WERI-Rb-1 (cell line): ENCODE results near the gene SPOCK1.
"Not testable (repeated sequence)": the region's sequence is repeated elsewhere in the genome, so short reads cannot be mapped to it uniquely, and the experiment has no call there.

Source experiments
- DNase-seq: peaks from one replicate; pipeline ENCODE4 v3.0.0-alpha.2; 2020
- H3K27ac ChIP-seq: fragments of 250-450 bp; sonication (Bioruptor Pico); 2 replicates; pipeline ENCODE4 v1.5.1; 2020; ENCODE audit warnings: mild to moderate bottlenecking, moderate library complexity
- H3K27me3 ChIP-seq: fragments of 250-450 bp; sonication (Bioruptor Pico); 2 replicates; pipeline ENCODE4 v1.5.1; 2021; ENCODE audit warnings: mild to moderate bottlenecking, low read depth, moderate library complexity; ENCODE audit not compliant: insufficient read depth, severe bottlenecking
- H3K36me3 ChIP-seq: fragments of 250-450 bp; sonication (Bioruptor Pico); 2 replicates; pipeline ENCODE4 v1.5.1; 2020; ENCODE audit warnings: mild to moderate bottlenecking, moderate library complexity
- H3K4me3 ChIP-seq: 2 replicates; pipeline ENCODE4 v1.5.1; 2011; ENCODE audit warnings: low read depth, mild to moderate bottlenecking, control low read depth, low read length
- H3K9me3 ChIP-seq: fragments of 250-450 bp; sonication (Bioruptor Pico); 2 replicates; pipeline ENCODE4 v1.5.1; 2021; ENCODE audit warnings: mild to moderate bottlenecking, moderate library complexity; ENCODE audit not compliant: severe bottlenecking
- CTCF ChIP-seq: IDR thresholded peaks from 2 replicates; pipeline ENCODE4 v1.5.1; 2011; ENCODE audit warnings: low read depth, mild to moderate bottlenecking, control low read depth, inconsistent platforms, low read length

SPOCK1 gene

GRCh38 chr5:137263371-137264005, 235.6 kb downstream of the SPOCK1 start:
- no peak for TF ChIP-seq CTCF
- Histone ChIP-seq H3K9me3 (no peaks in the 10 kb centered on the region), H3K4me3 (no peak overlapping the region), H3K27ac (no peak overlapping the region), H3K27me3 (no peaks in the 10 kb centered on the region), H3K36me3 (no peaks in the 10 kb centered on the region)
- DNase-seq, result no peak

GRCh38 chr5:137262818-137263217, 236.3 kb downstream of the SPOCK1 start:
- TF ChIP-seq CTCF, result no peak

GRCh38 chr5:137260820-137261695, 238.1 kb downstream of the SPOCK1 start:
- Histone ChIP-seq H3K4me3 (no peak overlapping the region), H3K36me3 (no peaks in the 10 kb centered on the region), H3K27ac (no peak overlapping the region), H3K27me3 (no peaks in the 10 kb centered on the region), H3K9me3 (no peaks in the 10 kb centered on the region)
- TF ChIP-seq CTCF, result no peak
- DNase-seq, result no peak

More at GRCh38 chr5:137262818-137263217, 236.3 kb downstream of the SPOCK1 start:
- no peak for DNase-seq
- Histone ChIP-seq H3K4me3 (no peak overlapping the region), H3K36me3 (no peaks in the 10 kb centered on the region), H3K9me3 (no peaks in the 10 kb centered on the region), H3K27ac (no peak overlapping the region), H3K27me3 (no peaks in the 10 kb centered on the region)

GRCh38 chr5:137259115-137259514, 240.0 kb downstream of the SPOCK1 start:
- DNase-seq, H3K27ac ChIP-seq, H3K9me3 ChIP-seq, H3K27me3 ChIP-seq, H3K36me3 ChIP-seq, H3K4me3 ChIP-seq: not testable (repeated sequence)

GRCh38 chr5:137254119-137255090, 244.7 kb downstream of the SPOCK1 start:
- no peaks in the 10 kb centered on the region for H3K9me3 ChIP-seq
- DNase-seq, result no peak
- TF ChIP-seq CTCF, result no peak

More at GRCh38 chr5:137254119-137255090, 244.7 kb downstream of the SPOCK1 start:
- Histone ChIP-seq H3K4me3 (no peak overlapping the region), H3K27me3 (no peaks in the 10 kb centered on the region), H3K36me3 (no peaks in the 10 kb centered on the region), H3K27ac (no peak overlapping the region)
